ENCODE results near the gene CAMTA1. TPM values are rescaled to one million over a fixed set of nuclear protein-coding genes. Genes with fewer than 3 reads are reported as not detected.

Gene CAMTA1
- polyA plus RNA-seq, 1 experiment: 23.1 TPM

DNA sequence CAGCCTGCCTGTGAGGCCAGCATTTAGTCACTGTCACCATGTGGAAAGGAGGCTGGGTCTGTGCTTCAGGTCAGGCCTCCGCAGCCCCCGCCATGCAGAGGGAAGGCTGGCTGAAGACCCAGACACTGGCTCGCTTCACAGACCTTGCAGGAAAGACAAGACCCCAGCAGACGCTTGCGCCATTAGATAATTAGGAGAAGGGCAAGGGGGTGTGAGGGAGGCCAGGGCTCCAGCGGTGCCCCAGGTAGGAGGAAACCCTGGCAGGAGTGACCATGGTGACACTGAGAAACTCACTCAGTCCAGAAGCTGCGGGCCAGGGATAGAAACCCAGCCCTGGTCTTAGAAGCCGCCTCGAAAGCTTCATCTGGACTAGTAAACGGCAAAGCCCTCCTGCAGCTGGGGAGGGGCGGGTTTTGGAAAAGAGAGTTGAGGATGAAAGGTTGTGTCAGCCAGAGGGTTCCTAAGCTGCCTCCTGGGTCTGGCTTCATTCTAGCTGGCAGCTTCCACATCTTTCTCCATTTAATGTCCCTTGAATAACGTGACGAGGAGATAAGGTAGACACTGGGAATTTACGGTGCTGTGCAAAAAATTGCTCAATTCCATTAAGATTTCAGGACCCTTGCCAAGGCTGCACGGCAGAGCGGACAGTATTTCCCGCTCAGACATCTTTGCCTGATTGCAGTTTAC is 691.8 kb downstream of the CAMTA1 start:
- ChIA-PET CTCF (no interaction called here), POLR2A (no interaction called here)
- Histone ChIP-seq H3K27me3 (ENCODE audit: control insufficient read depth, insufficient read depth, low read length) (no peaks in the 10 kb centered on the region), H3K4me3 (ENCODE audit: low read depth, low read length) (no peak overlapping the region), H3K36me3 (ENCODE audit: control insufficient read depth, insufficient read depth, low read length) (no peaks in the 10 kb centered on the region)
- TF ChIP-seq, protein P1, sequence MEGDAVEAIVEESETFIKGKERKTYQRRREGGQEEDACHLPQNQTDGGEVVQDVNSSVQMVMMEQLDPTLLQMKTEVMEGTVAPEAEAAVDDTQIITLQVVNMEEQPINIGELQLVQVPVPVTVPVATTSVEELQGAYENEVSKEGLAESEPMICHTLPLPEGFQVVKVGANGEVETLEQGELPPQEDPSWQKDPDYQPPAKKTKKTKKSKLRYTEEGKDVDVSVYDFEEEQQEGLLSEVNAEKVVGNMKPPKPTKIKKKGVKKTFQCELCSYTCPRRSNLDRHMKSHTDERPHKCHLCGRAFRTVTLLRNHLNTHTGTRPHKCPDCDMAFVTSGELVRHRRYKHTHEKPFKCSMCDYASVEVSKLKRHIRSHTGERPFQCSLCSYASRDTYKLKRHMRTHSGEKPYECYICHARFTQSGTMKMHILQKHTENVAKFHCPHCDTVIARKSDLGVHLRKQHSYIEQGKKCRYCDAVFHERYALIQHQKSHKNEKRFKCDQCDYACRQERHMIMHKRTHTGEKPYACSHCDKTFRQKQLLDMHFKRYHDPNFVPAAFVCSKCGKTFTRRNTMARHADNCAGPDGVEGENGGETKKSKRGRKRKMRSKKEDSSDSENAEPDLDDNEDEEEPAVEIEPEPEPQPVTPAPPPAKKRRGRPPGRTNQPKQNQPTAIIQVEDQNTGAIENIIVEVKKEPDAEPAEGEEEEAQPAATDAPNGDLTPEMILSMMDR (IDR thresholded peaks at IDR 0.05; ENCODE audit: insufficient read depth, low read depth, low read length): no peak
- DNase-seq (ENCODE audit: low read depth): no peak

DNA sequence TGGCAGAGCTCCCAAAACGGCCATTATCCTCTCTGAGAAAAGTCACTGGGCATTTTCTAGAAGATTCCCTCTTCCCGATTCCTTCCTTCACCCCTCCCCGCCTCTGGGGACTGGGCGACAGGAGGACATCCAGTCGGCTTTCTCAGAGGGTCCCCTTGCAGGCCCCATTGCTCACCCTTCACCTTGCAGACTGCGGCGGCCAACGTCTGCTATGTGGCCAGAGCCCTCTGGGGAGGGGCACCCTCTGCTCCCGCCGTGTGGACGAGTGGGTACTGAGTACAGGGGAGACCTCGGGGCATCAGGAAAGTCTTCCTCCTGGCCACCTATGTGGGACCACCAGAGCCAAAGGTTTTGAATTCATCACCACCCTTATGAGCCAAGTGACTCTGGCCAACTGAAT is 692.3 kb downstream of the CAMTA1 start:
- CTCF ChIA-PET: no interaction called here
- no peak for DNase-seq (ENCODE audit: low read depth)
- Histone ChIP-seq H3K4me3 (ENCODE audit: low read depth, low read length) (no peak overlapping the region), H3K27me3 (ENCODE audit: control insufficient read depth, insufficient read depth, low read length) (no peaks in the 10 kb centered on the region), H3K36me3 (ENCODE audit: control insufficient read depth, insufficient read depth, low read length) (no peaks in the 10 kb centered on the region)
- TF ChIP-seq, protein P1 (IDR thresholded peaks at IDR 0.05; ENCODE audit: insufficient read depth, low read depth, low read length): no peak
- POLR2A ChIA-PET: no interaction called here

DNA sequence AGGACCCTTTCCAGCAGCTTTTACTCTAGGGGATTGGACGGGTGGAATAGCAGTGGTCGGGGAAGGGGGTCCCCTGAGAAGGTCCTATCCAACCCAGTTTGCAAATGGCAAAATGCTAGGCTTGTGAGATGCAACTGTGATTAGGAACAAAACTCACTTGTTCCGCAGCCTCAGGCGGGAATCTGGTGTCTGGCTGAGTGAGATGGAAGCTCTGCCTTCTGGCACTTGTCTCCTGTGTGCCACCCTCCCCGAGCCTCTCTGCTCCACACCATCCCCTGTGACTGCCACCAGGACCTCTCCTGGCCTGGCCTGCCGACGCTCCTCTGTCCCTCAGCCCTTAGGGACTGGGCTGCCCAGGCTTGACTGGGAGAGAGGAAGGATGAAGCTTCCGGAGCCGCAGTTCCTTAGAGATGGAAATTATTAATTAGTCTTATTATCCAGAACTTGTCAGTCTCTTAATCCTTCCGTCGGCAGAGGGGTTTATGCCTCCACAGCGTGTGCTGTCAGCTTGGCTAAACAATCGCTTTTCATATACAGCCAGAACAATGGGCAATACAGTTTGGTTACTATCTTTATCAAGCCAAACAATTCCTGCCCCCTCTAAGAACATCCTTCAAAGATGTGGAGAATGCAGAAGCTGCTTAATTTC is 693.0 kb downstream of the CAMTA1 start:
- ChIA-PET CTCF (interaction anchor here (1.2 kb wide), 1 partner anchor 9 kb away, joined by 3 read pairs; no protein-coding TSS in a partner anchor), POLR2A (no interaction called here)
- TF ChIP-seq, protein P1 (IDR thresholded peaks at IDR 0.05; ENCODE audit: insufficient read depth, low read depth, low read length): no peak
- H3K4me3 ChIP-seq (ENCODE audit: low read depth, low read length): no peak overlapping the region
- no peaks in the 10 kb centered on the region for H3K36me3 ChIP-seq (ENCODE audit: control insufficient read depth, insufficient read depth, low read length)
- no peaks in the 10 kb centered on the region for H3K27me3 ChIP-seq (ENCODE audit: control insufficient read depth, insufficient read depth, low read length)
- no peak for DNase-seq (ENCODE audit: low read depth)

DNA sequence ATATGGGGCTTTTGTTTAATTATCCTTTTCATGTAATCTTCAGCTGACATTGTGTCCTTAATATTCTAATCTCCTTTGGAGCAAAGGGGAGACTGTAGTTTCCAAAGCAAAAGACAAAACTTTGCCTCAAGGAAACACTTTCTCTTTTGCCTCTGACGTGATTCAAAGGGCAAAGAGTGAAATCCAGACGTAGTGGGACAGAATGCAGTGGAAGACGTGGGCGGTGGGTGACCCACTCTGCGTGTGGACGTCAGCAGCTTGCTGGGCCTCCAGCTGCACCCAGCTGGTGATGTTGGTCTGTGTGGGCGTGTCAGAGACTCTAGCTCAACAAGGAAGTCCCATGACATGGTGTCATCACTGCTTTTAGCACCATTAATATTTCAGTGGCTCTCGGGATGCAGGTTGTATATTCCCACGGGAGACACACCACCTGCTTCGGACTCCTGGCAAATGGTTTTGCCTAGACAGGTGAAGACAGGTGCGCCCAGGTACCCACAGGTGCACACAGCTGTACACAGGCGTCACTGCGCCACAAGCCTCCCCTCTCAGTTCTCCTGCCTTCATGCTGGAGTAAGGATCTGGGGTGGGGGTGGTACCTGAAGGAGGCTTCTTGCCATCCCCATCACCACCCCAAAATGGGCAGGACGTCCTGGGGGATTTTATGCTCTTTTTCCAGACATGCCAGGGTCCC is 693.7 kb downstream of the CAMTA1 start:
- Histone ChIP-seq H3K4me3 (ENCODE audit: low read depth, low read length) (no peak overlapping the region), H3K36me3 (ENCODE audit: control insufficient read depth, insufficient read depth, low read length) (no peaks in the 10 kb centered on the region), H3K27me3 (ENCODE audit: control insufficient read depth, insufficient read depth, low read length) (no peaks in the 10 kb centered on the region)
- TF ChIP-seq, protein P1 (IDR thresholded peaks at IDR 0.05; ENCODE audit: insufficient read depth, low read depth, low read length): no peak
- DNase-seq (ENCODE audit: low read depth): no peak
- CTCF ChIA-PET: interaction anchor here (1.2 kb wide), 1 partner anchor 8 kb away, joined by 3 read pairs; no protein-coding TSS in a partner anchor
- POLR2A ChIA-PET: no interaction called here

DNA sequence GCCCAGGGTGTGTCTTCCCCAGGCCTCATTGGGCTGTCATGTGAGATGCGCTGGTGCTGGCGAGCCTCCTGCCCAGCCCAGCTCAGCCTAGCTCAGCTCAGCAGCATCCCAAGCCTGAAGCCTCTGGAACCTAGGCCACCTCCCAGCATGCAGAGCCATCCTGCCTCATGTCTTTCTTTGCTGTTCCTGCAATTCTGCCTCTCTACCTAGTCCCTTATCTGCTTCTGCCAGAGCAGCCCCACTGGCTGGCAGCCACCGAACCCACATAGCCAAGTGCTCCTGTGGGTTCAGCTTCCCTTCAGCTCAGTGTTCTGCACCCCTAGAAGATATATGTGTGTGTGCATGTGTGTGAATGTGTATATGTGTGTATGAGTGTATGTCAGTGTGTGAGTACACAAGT is 694.3 kb downstream of the CAMTA1 start:
- DNase-seq (ENCODE audit: low read depth): no peak
- TF ChIP-seq, protein P1 (IDR thresholded peaks at IDR 0.05; ENCODE audit: insufficient read depth, low read depth, low read length): no peak
- ChIA-PET POLR2A (no interaction called here), CTCF (no interaction called here)
- H3K4me3 ChIP-seq (ENCODE audit: low read depth, low read length): no peak overlapping the region
- no peaks in the 10 kb centered on the region for H3K27me3 ChIP-seq (ENCODE audit: control insufficient read depth, insufficient read depth, low read length)
- no peaks in the 10 kb centered on the region for H3K36me3 ChIP-seq (ENCODE audit: control insufficient read depth, insufficient read depth, low read length)
